Ascending aorta (tissue), 2 donors: Measurements from ENCODE around the gene ADAM8. TPM values are rescaled to one million over a fixed set of nuclear protein-coding genes. Genes with fewer than 3 reads are reported as not detected.

Experiments used
- DNase-seq, 2 donors: peaks; one replicate each; pipeline ENCODE4 v3.0.0-alpha.2; 2019; ENCODE audit warnings: low spot score in 2 of 2
- H3K27ac ChIP-seq, 2 donors: fragments of 200-600 bp; sonication (generic); one replicate each; pipeline ENCODE4 v1.5.1; 2016 to 2017; ENCODE audit warnings: mild to moderate bottlenecking in 1 of 2
- H3K27me3 ChIP-seq: fragments of 200-600 bp; sonication (generic); one replicate; pipeline ENCODE4 v1.5.1; 2017
- H3K36me3 ChIP-seq, 2 donors: fragments of 200-600 bp; sonication (generic); one replicate each; pipeline ENCODE4 v1.5.1; 2016
- H3K4me1 ChIP-seq, 2 donors: fragments of 200-600 bp; sonication (generic); one replicate each; pipeline ENCODE4 v1.5.1; 2016 to 2017; ENCODE audit warnings: mild to moderate bottlenecking in 1 of 2
- H3K4me3 ChIP-seq, 2 donors: fragments of 200-600 bp; sonication (generic); one replicate each; pipeline ENCODE4 v1.5.1; 2016 to 2017; ENCODE audit warnings: mild to moderate bottlenecking in 1 of 2
- H3K9me3 ChIP-seq, 2 donors: fragments of 200-600 bp; sonication (generic); one replicate each; pipeline ENCODE4 v1.5.1; 2016
- CTCF ChIP-seq, 3 experiments: fragments of 200-600 bp in 2 of 3; fragments of 450-650 bp in 1 of 3; sonication (generic) in 2 of 3; IDR thresholded peaks; one replicate each; pipeline ENCODE4 v1.5.1; 2016 to 2019; ENCODE audit warnings: antibody characterized with exemption in 3 of 3, mild to moderate bottlenecking in 1 of 3, moderate library complexity in 1 of 3
- intact Hi-C: fragments of 100-400 bp; cut with DNase I; formaldehyde crosslinking; loops from one replicate; pipeline ENCODE4 v1.15.1; 2023
- total RNA-seq: library from RNA; depleted of rRNA; stranded (reverse); fragments of >200 nt; gene quantifications from one replicate; pipeline ENCODE4 v1.1.0, GENCODE V29; 2016

ADAM8 gene
- total RNA-seq, 1 donor from 2014 or later = 21.4 TPM

- TF ChIP-seq CTCF (IDR thresholded peaks at IDR 0.05) = no peak
- intact Hi-C loops = no loop called here
- peaks cover 2 to 25% of the 10 kb centered on the region in 2 donors for H3K4me1 ChIP-seq
These were observed 33.7 kb upstream of the ADAM8 start for GRCh38 chr10:133310399-133310755.

GRCh38 chr10:133309720-133310398 is 33.2 kb upstream of the ADAM8 start:
- Histone ChIP-seq H3K27me3 (no peaks in the 10 kb centered on the region), H3K4me1 (peaks cover 2 to 25% of the 10 kb centered on the region in 2 donors), H3K36me3 (peaks cover 19 to 22% of the 10 kb centered on the region in 2 donors), H3K9me3 (no peaks in the 10 kb centered on the region), H3K27ac (peak overlapping the region; percentile 87 to 91), H3K4me3 (no peak overlapping the region)
- no peak for TF ChIP-seq CTCF (IDR thresholded peaks at IDR 0.05)
- DNase-seq = no peak
- intact Hi-C loops = loop anchor here (1.0 to 5.0 kb wide), 5 partner anchors 19 to 1003 kb away; partner anchors contain the start of genes LRRC27, MTG1 and STK32C

More at GRCh38 chr10:133310399-133310755, 33.7 kb upstream of the ADAM8 start:
- H3K27ac ChIP-seq = no peak overlapping the region
- no peak overlapping the region for H3K4me3 ChIP-seq
- DNase-seq = no peak
- H3K36me3 ChIP-seq = peaks cover 19 to 22% of the 10 kb centered on the region in 2 donors
- H3K27me3 ChIP-seq = no peaks in the 10 kb centered on the region
- no peaks in the 10 kb centered on the region for H3K9me3 ChIP-seq

GRCh38 chr10:133309100-133309719 is 32.5 kb upstream of the ADAM8 start:
- peak; percentile 72 to 94 for DNase-seq
- Histone ChIP-seq H3K36me3 (peaks cover 19 to 22% of the 10 kb centered on the region in 2 donors), H3K4me1 (peaks cover 2 to 25% of the 10 kb centered on the region in 2 donors), H3K27ac (peak overlapping the region; percentile 87 to 91), H3K9me3 (no peaks in the 10 kb centered on the region), H3K4me3 (peak overlapping the region; percentile 92 to 93), H3K27me3 (no peaks in the 10 kb centered on the region)
- intact Hi-C loops = loop anchor here (1.0 to 5.0 kb wide), 5 partner anchors 20 to 1002 kb away; partner anchors contain the start of genes LRRC27, MTG1 and STK32C
- TF ChIP-seq CTCF (IDR thresholded peaks at IDR 0.05) = no peak

- H3K27ac ChIP-seq = peak within 1 kb of the TSS; percentile 87 to 91
- H3K27me3 ChIP-seq = no peaks in the 10 kb centered on the region
- H3K4me1 ChIP-seq = peaks cover 2 to 25% of the 10 kb centered on the region in 2 donors
- no peaks in the 10 kb centered on the region for H3K9me3 ChIP-seq
- peak in 1 of 3 experiments; percentile 5 for TF ChIP-seq CTCF (IDR thresholded peaks at IDR 0.05)
- H3K4me3 ChIP-seq = peak within 1 kb of the TSS; percentile 92 to 93
- peak in 1 of 2 donors; percentile 94 for DNase-seq
- intact Hi-C loops = loop anchor here (1.0 to 5.0 kb wide), 6 partner anchors 20 to 1001 kb away; partner anchors contain the start of genes ECHS1, LRRC27, MTG1 and STK32C
- peaks cover 19 to 22% of the 10 kb centered on the region in 2 donors for H3K36me3 ChIP-seq
These were observed 31.9 kb upstream of the ADAM8 start, which contains the start of the genes TUBGCP2 and ZNF511 for GRCh38 chr10:133308421-133309099. TSS of gene TUBGCP2 (minus strand) at chr10:133308872. CDS start at chr10:133302941, 5,931 bp downstream. TSS of gene ZNF511 (plus strand) at chr10:133308914. CDS start at chr10:133308944, 30 bp downstream.

- H3K27me3 ChIP-seq = no peaks in the 10 kb centered on the region
- peak overlapping the region; percentile 87 to 91 for H3K27ac ChIP-seq
- intact Hi-C loops = loop anchor here (1.0 to 5.0 kb wide), 5 partner anchors 21 to 1001 kb away; partner anchors contain the start of genes ECHS1, LRRC27, MTG1 and STK32C
- DNase-seq = peak in 1 of 2 donors; percentile 76
- peak overlapping the region; percentile 92 to 93 for H3K4me3 ChIP-seq
- peak in 2 of 3 experiments; percentile 29 to 34 for TF ChIP-seq CTCF (IDR thresholded peaks at IDR 0.05)
- H3K9me3 ChIP-seq = no peaks in the 10 kb centered on the region
- peaks cover 2 to 25% of the 10 kb centered on the region in 2 donors for H3K4me1 ChIP-seq
- H3K36me3 ChIP-seq = peaks cover 21 to 25% of the 10 kb centered on the region in 2 donors
These were observed 31.2 kb upstream of the ADAM8 start for GRCh38 chr10:133307776-133308420.
